AML-193 (cell line): Measurements from ENCODE around the gene TXNDC17.
"Not testable (repeated sequence)": the region's sequence is repeated elsewhere in the genome, so short reads cannot be mapped to it uniquely, and the experiment has no call there.

Experiments used
- DNase-seq, 2 experiments: peaks; one replicate each; lab custom pipeline; 2025; lab: John Stamatoyannopoulos, UW

TXNDC17 gene

DNA sequence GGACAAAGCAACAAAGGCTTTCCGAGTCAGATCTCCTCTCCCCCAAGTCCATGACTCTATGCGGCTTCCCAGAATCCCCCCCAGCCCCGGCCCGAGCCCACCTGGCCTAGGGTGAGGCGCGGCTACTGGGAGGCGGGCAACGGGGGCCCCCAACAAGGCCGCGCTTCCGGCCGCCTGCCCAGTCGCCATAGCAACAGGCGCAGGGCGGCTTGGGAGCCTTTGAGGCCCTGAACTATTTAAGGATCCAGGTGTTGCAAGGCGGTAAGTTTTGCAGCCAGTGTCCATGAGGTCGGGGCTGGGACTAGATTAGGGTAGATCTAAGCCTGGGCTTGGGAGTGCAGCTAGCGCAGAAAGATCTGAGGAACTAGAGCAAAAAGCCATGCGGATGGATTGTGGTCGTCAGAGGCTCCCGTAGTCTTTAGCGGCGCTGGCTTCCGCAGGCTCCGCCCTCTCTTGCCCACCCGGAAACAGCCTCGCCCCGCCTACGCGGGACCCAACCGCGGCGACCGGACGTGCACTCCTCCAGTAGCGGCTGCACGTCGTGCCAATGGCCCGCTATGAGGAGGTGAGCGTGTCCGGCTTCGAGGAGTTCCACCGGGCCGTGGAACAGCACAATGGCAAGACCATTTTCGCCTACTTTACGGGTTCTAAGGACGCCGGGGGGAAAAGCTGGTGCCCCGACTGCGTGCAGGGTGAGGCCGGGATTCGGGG is at the start of gene TXNDC17, which contains the start of gene KIAA0753:
Gene TXNDC17 (plus strand): TSS at position 525 of the 711 bp plus-strand sequence. CDS start 23 bp downstream, at position 548.
Gene KIAA0753 (minus strand): TSS at position 176 of the 711 bp plus-strand sequence. CDS start 5,608 bp downstream, outside the sequence.
- DNase-seq: peak; percentile 31 to 36

GRCh38 chr17:6591599-6592158 is 49.2 kb upstream of the TXNDC17 start:
- DNase-seq: no peak

DNA sequence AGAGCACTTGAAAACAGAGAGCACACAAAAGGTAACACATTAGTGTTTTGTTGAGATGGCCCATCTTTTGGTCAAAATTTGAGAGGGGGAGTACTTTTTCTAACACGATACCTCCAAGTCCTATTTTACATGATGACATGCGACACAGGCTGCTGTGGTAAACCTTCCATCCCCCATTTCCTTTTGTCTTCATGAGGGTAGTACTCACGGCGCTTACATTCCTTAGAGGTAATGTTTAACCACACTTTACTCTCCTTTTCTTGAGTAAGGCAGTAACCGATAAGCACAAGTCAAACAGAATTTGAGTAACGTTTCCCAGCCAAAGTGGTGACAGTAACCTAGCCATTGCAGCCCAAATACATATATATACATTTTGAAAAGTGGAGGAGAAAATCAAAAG is 48.7 kb upstream of the TXNDC17 start:
- no peak for DNase-seq

- not testable (repeated sequence) for DNase-seq
These were observed 47.5 kb upstream of the TXNDC17 start for GRCh38 chr17:6593371-6593770.

- no peak for DNase-seq
These were observed 44.8 kb upstream of the TXNDC17 start for GRCh38 chr17:6596081-6596480.

DNA sequence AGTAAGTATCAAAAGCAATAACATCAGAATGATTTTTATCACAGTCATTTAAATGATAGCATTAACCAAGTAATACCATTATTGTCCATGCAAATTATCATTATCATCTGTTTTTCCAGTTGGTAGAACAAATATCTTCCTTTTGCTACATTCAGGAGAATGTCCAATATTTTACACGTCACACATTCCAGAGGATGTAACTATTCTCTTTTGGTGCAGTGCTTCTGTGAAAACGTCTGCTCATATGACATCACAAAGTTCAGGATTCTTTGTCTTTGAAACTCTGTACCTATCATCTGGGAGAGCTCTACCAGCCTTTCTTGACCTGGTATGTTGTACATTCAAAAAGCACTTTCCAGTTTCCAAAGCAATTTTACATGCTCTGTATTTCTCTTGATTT is 44.3 kb upstream of the TXNDC17 start:
- DNase-seq: no peak

DNA sequence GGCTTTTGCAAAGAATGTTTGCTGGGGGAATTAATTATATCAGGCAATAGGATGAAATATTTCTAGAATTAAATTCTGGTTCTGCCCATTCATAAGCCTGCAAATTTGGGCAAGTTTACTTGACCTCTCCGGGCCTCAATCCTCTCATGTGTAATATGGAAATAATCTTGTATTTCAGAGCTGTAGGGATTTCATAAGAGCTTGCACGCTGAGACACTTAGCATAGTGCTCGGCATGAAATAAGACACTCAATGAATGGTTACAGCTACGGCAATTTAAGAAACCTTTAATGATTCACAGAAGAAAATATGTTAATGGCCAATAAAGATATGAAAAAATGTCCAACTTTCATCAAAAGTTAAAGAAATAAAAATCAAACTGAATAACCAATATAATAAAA is 43.9 kb upstream of the TXNDC17 start:
- no peak for DNase-seq

DNA sequence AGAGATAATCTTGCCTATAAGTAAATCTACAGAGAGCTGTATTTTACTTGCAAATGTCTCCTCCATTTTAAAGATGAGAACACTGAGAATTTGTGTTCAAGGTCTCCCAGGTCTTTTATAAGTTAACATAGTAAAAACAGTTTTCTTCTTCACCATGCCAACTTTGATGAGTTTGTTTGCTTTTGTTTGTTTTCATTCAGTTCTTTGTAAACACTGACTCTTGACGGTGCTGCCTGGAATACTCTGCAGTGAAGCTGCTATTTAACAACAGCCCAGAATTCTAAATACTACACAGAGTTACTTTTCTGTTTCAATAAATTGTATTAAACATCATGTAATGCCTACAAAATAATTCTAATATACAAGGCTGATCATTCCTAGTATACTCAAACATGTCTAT is 43.1 kb upstream of the TXNDC17 start:
- DNase-seq: no peak

GRCh38 chr17:6599364-6599763 is 41.5 kb upstream of the TXNDC17 start:
- DNase-seq: peak; percentile 21 to 55

- DNase-seq: no peak
These were observed 38.7 kb upstream of the TXNDC17 start for GRCh38 chr17:6602141-6602540.

- no peak for DNase-seq
These were observed 37.0 kb upstream of the TXNDC17 start for GRCh38 chr17:6603744-6604325.

DNA sequence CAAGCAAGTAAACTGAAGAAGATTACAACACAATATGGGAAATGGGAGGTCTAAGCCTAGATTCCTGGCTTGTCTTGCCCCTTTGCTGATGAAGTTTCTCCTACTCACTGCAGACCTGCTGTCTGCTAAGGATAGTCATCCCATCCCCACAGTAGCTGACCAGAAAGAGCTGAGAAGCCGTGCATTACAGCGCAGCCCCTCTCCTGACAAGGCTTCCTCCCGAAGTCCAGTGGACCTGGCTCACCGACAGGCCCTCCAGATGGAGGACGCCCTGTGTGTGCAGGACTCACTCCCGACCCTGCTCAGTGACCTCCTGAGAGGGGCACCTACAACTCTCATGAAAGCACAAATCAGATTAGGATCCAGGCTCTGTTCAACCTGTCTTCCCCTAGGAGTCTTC is 35.7 kb upstream of the TXNDC17 start:
- no peak for DNase-seq

GRCh38 chr17:6608321-6608720 is 32.5 kb upstream of the TXNDC17 start:
- no peak for DNase-seq

DNA sequence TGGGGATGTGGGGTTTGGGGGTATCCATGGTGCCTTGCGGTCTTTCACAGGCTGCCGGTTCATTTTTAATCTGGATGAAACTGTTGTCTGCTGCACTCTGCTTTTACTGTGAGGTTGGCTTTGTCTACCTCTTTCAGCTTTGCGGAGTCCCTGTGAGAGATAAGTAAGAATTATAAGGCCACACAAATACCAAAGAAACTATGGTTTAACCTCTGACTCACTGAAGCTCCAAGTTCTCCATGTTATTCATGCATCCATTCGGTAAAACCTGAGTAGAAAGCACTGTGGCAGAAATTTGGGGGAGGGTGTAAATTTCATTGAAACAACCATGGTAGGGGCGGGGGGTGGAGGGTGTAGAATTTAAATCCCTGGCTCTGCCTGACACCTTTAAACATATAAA is 30.8 kb upstream of the TXNDC17 start:
- no peak for DNase-seq

DNA sequence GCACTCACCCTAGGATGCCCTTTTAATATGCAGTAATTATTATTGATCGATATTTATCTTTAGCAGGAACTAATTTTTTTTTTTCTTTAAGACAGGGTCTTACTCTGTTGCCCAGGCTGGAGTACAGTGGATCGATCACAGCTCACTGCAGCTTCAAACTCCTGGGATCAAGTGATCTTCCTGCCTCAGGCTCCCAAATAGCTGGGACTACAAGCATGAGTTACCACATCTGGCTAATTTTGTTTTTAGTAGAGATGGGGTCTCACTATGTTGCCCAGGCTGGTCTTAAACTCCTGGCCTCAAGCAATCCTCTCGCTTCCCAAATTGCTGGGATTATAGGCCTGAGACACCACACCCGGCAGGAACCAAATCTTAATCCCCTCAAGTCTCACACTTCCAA is 29.6 kb upstream of the TXNDC17 start:
- no peak for DNase-seq

DNA sequence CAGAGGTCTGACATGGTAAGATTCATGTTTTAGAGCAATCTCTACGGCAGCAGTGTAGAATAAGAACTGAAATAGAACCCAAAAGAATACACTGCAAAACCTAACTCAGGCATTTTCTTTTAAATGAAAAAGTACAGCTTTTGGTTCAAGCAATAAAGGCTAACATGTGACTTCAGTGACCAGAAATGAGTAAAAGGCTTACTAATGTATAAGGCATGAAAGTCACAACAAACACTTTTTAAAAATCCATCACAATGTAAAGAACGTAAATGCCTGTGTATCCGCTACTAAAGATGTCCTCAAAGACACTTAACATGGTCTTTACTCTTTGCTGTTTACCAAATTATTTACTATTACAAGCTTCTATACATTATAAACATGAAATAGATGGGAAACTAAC is 16.9 kb upstream of the TXNDC17 start:
- no peak for DNase-seq

- DNase-seq: no peak
These were observed 14.2 kb upstream of the TXNDC17 start for GRCh38 chr17:6626616-6627015.

GRCh38 chr17:6627019-6627418 is 13.8 kb upstream of the TXNDC17 start:
- no peak for DNase-seq

DNA sequence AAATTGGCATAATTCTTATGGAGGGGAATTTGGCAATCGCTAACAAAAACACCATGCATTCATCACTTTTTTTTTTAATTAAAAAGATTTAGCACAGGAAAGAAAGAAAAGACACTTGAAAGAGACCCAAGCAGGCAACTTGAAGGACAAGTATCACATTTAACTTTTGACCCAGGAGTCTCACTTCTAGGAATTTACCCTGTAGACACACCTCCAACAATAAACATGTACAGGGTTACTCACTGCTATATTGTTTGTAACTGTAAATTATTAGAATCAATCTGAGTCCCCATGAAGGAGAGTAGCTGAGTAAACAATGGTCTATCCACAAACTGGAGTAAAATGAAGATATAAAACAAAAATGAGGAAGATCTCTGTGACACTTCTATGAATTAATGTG is 10.5 kb upstream of the TXNDC17 start:
- no peak for DNase-seq

DNA sequence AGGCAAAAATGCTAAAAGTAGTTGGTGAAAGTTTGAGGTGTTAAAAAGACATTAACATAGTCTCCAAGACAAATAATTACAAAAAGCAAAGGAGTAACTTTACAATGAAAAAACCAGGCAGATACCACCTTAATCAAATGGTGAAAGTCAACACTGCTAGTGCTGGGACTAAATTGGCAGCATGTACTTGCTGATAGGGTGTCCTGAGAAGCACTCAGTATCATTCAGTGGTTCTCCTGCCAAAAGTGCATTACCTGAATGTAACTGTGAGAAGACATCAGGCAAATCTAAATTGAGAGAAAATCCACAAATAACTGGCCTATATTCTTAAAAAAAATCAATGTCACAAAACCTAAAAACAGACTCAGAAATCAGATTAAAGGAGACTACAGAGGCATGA is 8.3 kb upstream of the TXNDC17 start:
- no peak for DNase-seq

- no peak for DNase-seq
These were observed 7.6 kb upstream of the TXNDC17 start for GRCh38 chr17:6633263-6633662.

DNA sequence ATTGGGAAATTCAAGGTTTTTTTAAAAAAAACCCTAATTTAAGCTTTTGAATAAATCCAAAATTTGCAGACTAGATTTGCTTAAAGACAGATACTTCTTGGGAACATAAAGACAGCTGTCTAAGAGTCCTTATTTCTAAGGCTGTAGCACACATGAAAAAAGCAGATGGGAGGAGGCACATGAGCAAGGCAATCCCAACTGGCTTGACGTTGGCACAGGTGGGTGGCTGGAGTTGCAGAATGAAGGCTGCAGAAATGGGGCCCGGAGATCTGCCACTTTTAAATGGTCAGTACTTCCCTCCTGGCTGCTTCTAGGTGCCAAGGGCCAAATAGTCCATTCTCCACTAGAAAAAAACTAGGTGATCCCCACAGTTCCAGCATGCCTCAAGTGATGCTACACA is 4.8 kb upstream of the TXNDC17 start:
- DNase-seq: no peak
